Measurements from ENCODE around the gene SIGLEC11. TPM values are rescaled to one million over a fixed set of nuclear protein-coding genes. Genes with fewer than 3 reads are reported as not detected.
A peak's percentile ranks its signal among the peaks of the same experiment; 100 is the strongest.
"Not testable (repeated sequence)": the region's sequence is repeated elsewhere in the genome, so short reads cannot be mapped to it uniquely, and the experiment has no call there.

SIGLEC11 gene
- total RNA-seq, result 0.70 TPM

- DNase-seq (ENCODE audit: low spot score), result not testable (repeated sequence)
Observed at GRCh38 chr19:49960980-49961379, at the start of gene SIGLEC11. Gene SIGLEC11, minus strand, starts transcription at chr19:49961172. Its CDS starts 91 bp downstream, at chr19:49961081.

- no peak for DNase-seq (ENCODE audit: low spot score)
Observed at GRCh38 chr19:50008532-50008931, 47.6 kb upstream of the SIGLEC11 start.

GRCh38 chr19:50007947-50008346 lies 47.0 kb upstream of the SIGLEC11 start:
- DNase-seq (ENCODE audit: low spot score), result no peak

GRCh38 chr19:50007170-50007569 lies 46.2 kb upstream of the SIGLEC11 start:
- DNase-seq (ENCODE audit: low spot score), result no peak

GRCh38 chr19:50005428-50005827 lies 44.5 kb upstream of the SIGLEC11 start:
- no peak for DNase-seq (ENCODE audit: low spot score)

- peak; percentile 74 for DNase-seq (ENCODE audit: low spot score)
Observed at GRCh38 chr19:50003810-50004419, 42.9 kb upstream of the SIGLEC11 start.

- DNase-seq (ENCODE audit: low spot score), result no peak
Observed at GRCh38 chr19:50003254-50003788, 42.3 kb upstream of the SIGLEC11 start.

- no peak for DNase-seq (ENCODE audit: low spot score)
Observed at GRCh38 chr19:50002386-50002960, 41.5 kb upstream of the SIGLEC11 start.

GRCh38 chr19:50001775-50002174 lies 40.8 kb upstream of the SIGLEC11 start:
- no peak for DNase-seq (ENCODE audit: low spot score)

- DNase-seq (ENCODE audit: low spot score), result no peak
Observed at GRCh38 chr19:50000841-50001557, 40.0 kb upstream of the SIGLEC11 start.

- DNase-seq (ENCODE audit: low spot score), result no peak
Observed at GRCh38 chr19:50000038-50000840, 39.3 kb upstream of the SIGLEC11 start.

- no peak for DNase-seq (ENCODE audit: low spot score)
Observed at GRCh38 chr19:49999371-50000010, 38.5 kb upstream of the SIGLEC11 start.

- DNase-seq (ENCODE audit: low spot score), result no peak
Observed at GRCh38 chr19:49997709-49998108, 36.7 kb upstream of the SIGLEC11 start.

GRCh38 chr19:49988433-49988832 lies 27.5 kb upstream of the SIGLEC11 start:
- no peak for DNase-seq (ENCODE audit: low spot score)

GRCh38 chr19:49988007-49988406 lies 27.0 kb upstream of the SIGLEC11 start:
- DNase-seq (ENCODE audit: low spot score), result no peak

GRCh38 chr19:49987159-49987698 lies 26.3 kb upstream of the SIGLEC11 start:
- peak; percentile 82 for DNase-seq (ENCODE audit: low spot score)

- no peak for DNase-seq (ENCODE audit: low spot score)
Observed at GRCh38 chr19:49986354-49986753, 25.4 kb upstream of the SIGLEC11 start.

- DNase-seq (ENCODE audit: low spot score), result no peak
Observed at GRCh38 chr19:49985871-49986270, 24.9 kb upstream of the SIGLEC11 start.

- DNase-seq (ENCODE audit: low spot score), result no peak
Observed at GRCh38 chr19:49984491-49984890, 23.5 kb upstream of the SIGLEC11 start.

GRCh38 chr19:49983645-49984229 lies 22.8 kb upstream of the SIGLEC11 start:
- no peak for DNase-seq (ENCODE audit: low spot score)

Measured in ureter (tissue), 1 donor.